ENCODE measurements around the gene VASP. TPM values are rescaled to one million over a fixed set of nuclear protein-coding genes. Genes with fewer than 3 reads are reported as not detected.
A peak's percentile ranks its signal among the peaks of the same experiment; 100 is the strongest.
"Not testable (repeated sequence)": the region's sequence is repeated elsewhere in the genome, so short reads cannot be mapped to it uniquely, and the experiment has no call there.

Gene VASP
- total RNA-seq, 1 donor from 2014 or later = 51.9 TPM

DNA sequence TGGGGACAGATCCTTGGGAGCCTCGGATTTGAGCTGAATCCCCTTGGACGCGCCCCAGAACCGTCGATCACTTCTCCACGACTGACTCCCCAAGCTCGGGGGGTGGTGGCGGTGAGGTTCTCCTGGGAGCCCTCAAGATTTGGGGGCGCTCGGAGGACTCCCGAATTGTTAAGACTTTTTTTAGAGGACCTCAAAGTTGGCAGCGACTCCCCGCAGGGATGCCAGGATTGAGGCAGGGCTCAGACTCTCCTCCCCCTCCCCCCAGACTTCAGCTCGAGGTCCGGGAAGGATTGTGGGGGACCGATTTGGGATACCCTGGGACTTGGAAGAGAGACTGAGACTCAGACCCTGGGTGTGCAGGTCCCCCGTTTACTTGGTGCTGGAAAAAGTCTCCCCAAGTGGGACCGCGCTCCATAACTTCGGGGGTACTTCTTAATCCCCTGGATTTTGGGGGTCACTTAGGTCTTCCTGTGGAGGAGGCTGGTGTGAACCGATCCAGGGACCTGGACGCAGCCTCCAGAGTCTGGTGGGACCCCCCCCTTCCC lies 665 bp downstream of the VASP start:
- H3K27ac Mint-ChIP-seq = no peak overlapping the region
- H3K4me1 Mint-ChIP-seq (ENCODE audit: unreplicated experiment) = peaks cover 10% of the 10 kb centered on the region
- H3K36me3 Mint-ChIP-seq = peaks cover 4% of the 10 kb centered on the region
- peak overlapping the region; percentile 94 for H3K4me3 Mint-ChIP-seq
- peaks cover 15% of the 10 kb centered on the region for H3K27me3 Mint-ChIP-seq
- TF ChIP-seq, protein P1, sequence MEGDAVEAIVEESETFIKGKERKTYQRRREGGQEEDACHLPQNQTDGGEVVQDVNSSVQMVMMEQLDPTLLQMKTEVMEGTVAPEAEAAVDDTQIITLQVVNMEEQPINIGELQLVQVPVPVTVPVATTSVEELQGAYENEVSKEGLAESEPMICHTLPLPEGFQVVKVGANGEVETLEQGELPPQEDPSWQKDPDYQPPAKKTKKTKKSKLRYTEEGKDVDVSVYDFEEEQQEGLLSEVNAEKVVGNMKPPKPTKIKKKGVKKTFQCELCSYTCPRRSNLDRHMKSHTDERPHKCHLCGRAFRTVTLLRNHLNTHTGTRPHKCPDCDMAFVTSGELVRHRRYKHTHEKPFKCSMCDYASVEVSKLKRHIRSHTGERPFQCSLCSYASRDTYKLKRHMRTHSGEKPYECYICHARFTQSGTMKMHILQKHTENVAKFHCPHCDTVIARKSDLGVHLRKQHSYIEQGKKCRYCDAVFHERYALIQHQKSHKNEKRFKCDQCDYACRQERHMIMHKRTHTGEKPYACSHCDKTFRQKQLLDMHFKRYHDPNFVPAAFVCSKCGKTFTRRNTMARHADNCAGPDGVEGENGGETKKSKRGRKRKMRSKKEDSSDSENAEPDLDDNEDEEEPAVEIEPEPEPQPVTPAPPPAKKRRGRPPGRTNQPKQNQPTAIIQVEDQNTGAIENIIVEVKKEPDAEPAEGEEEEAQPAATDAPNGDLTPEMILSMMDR (conservative IDR thresholded peaks at IDR 0.05) = no peak
- no peaks in the 10 kb centered on the region for H3K9me3 Mint-ChIP-seq
- no peak for DNase-seq (ENCODE audit: extremely low spot score, unreplicated experiment)

DNA sequence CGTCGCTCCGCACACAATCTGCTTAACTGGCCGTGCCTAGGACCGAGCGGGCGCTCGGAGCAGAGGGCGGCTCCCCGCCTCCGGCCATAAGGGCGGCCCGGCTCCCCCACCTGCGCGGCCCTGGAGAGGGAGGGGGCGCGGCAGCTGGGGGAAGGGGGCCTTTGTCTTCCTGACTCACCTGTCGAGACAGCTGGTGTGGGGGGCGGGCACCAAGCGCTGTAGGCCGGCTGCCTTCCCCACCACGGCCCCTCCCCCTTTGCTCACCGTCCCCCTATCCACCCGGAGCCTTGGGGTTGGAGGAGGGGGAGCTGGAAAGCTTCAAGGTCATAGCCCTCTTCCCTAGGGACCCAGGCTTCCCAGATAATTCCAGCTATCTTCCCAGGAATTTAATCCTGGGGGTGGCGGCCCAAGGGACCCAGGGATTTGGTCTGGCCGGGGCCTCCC lies 1.2 kb downstream of the VASP start:
- peaks cover 10% of the 10 kb centered on the region for H3K4me1 Mint-ChIP-seq (ENCODE audit: unreplicated experiment)
- no peak for DNase-seq (ENCODE audit: extremely low spot score, unreplicated experiment)
- no peaks in the 10 kb centered on the region for H3K9me3 Mint-ChIP-seq
- TF ChIP-seq, protein P1 (conservative IDR thresholded peaks at IDR 0.05) = no peak
- peaks cover 12% of the 10 kb centered on the region for H3K27me3 Mint-ChIP-seq
- peaks cover 4% of the 10 kb centered on the region for H3K36me3 Mint-ChIP-seq
- H3K4me3 Mint-ChIP-seq = peak overlapping the region; percentile 94
- H3K27ac Mint-ChIP-seq = peak overlapping the region; percentile 81

DNA sequence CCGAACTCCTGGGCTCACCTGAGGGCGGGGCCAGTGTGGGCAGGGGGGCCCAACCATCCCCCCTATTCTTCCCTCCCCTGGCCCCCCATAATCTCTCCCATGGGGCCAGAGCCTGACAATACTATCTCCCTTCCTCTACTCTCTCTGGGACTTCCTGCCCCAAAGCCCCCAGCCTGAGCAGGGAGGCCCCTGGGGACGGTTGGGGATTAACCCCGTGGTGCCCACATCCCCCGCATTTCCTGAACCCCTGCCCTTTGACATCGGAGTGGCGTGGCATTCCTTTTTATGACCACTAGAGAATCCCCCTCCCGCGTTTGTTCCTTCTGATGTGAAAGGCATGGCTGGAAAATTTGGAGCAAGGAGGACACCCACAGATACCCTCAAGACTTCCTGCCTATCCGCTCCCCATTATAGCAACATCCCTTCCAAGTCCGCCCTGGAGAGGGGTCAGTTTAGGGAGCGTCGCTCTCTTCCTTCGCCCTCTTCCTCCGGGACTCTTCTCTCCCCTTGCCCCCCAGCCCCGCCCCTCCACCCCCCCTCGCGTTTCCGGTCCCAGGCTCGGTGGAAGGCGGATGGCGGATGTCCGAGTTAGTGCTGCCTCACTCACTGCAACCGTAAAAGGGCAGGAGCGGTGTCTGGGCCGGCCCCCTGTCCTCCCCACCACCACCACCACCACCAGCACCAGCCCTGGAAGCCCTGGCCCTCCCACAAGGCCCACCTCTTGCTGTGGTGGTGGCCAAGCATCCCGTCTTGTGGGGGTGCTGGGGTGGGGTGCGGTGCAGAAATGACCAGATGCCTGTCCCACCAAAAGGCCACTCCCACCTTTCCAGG lies 1.8 kb downstream of the VASP start:
- no peaks in the 10 kb centered on the region for H3K9me3 Mint-ChIP-seq
- peak overlapping the region; percentile 81 for H3K27ac Mint-ChIP-seq
- H3K4me3 Mint-ChIP-seq = peak overlapping the region; percentile 94
- DNase-seq (ENCODE audit: extremely low spot score, unreplicated experiment) = no peak
- peaks cover 8% of the 10 kb centered on the region for H3K27me3 Mint-ChIP-seq
- peaks cover 4% of the 10 kb centered on the region for H3K36me3 Mint-ChIP-seq
- peaks cover 15% of the 10 kb centered on the region for H3K4me1 Mint-ChIP-seq (ENCODE audit: unreplicated experiment)
- TF ChIP-seq, protein P1 (conservative IDR thresholded peaks at IDR 0.05) = no peak

DNA sequence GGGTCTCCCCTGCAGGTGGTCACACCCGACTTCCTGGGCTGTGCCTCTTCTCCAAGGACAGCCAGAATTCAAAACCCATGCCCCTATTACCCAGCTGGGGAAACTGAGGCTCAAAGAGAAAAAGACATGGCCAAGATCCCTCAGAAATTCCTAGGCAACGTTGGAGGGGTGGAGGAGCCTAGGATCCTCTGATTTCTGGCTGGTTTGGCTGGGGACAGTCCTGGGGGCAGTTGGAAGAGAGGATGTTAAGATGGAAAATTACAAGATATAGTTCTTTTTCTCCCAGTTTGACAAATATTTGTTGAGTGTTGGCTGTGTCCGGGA lies 2.4 kb downstream of the VASP start:
- Mint-ChIP-seq H3K27ac (peak overlapping the region; percentile 81), H3K4me1 (ENCODE audit: unreplicated experiment) (peaks cover 15% of the 10 kb centered on the region), H3K27me3 (peaks cover 5% of the 10 kb centered on the region), H3K4me3 (peak overlapping the region; percentile 94), H3K9me3 (no peaks in the 10 kb centered on the region), H3K36me3 (peaks cover 4% of the 10 kb centered on the region)
- TF ChIP-seq, protein P1 (conservative IDR thresholded peaks at IDR 0.05) = no peak
- no peak for DNase-seq (ENCODE audit: extremely low spot score, unreplicated experiment)

DNA sequence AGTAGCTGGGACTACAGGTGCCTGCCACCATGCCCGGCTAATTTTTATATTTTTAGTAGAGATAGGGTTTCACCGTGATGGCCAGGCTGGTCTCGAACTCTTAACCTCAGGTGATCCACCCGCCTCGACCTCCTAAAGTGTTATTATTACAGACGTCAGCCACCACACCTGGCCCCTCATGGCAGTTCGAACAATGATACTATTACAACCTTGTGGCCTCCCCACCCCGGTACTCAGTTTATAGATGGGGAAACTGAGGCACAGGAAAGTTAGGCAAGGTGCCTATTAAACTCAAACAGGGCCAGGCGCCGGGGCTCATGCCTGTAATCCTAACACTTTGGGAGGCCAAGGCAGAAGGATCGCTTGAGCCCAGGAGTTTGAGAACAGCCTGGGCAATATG lies 3.1 kb downstream of the VASP start:
- not testable (repeated sequence) for H3K9me3 Mint-ChIP-seq; H3K27me3 Mint-ChIP-seq; DNase-seq (ENCODE audit: extremely low spot score, unreplicated experiment); H3K36me3 Mint-ChIP-seq
- peaks cover 15% of the 10 kb centered on the region for H3K4me1 Mint-ChIP-seq (ENCODE audit: unreplicated experiment)
- peak overlapping the region; percentile 54 for H3K27ac Mint-ChIP-seq
- peak overlapping the region; percentile 94 for H3K4me3 Mint-ChIP-seq

DNA sequence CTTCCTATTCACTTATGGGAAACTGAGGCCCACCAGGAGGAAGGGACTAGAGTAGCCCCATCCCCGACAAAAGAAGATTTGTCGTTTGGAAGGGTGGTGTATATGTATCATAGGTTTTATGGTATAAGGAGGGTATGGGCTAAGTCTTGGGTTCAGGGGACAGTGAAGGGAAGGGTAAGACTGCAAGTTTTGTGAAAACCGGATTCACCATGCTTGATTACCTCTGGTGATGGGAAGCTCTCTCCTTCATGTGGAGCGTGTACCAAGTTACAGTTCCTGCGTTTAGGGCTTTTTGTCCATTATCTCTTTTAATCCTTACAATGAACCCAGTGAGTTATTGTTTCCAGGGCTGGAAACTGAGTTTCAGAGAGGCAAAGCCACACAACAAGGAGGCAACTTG lies 3.8 kb downstream of the VASP start:
- H3K27me3 Mint-ChIP-seq = no peaks in the 10 kb centered on the region
- H3K36me3 Mint-ChIP-seq = peaks cover 4% of the 10 kb centered on the region
- no peaks in the 10 kb centered on the region for H3K9me3 Mint-ChIP-seq
- peak overlapping the region; percentile 41 for H3K27ac Mint-ChIP-seq
- TF ChIP-seq, protein P1 (conservative IDR thresholded peaks at IDR 0.05) = no peak
- H3K4me3 Mint-ChIP-seq = peak overlapping the region; percentile 44
- H3K4me1 Mint-ChIP-seq (ENCODE audit: unreplicated experiment) = peaks cover 15% of the 10 kb centered on the region
- DNase-seq (ENCODE audit: extremely low spot score, unreplicated experiment) = no peak
